Measurements from ENCODE around the gene CCDC81.
"Not testable (repeated sequence)": the region's sequence is repeated elsewhere in the genome, so short reads cannot be mapped to it uniquely, and the experiment has no call there.

Gene CCDC81

GRCh38 chr11:86390487-86390886 lies 15.8 kb downstream of the CCDC81 start:
- DNase-seq: no peak

- DNase-seq: no peak
Measured at GRCh38 chr11:86395061-86395551, 20.4 kb downstream of the CCDC81 start.

- DNase-seq: no peak
Measured at GRCh38 chr11:86396396-86396795, 21.7 kb downstream of the CCDC81 start.

- no peak for DNase-seq
Measured at GRCh38 chr11:86397351-86397750, 22.7 kb downstream of the CCDC81 start.

GRCh38 chr11:86398106-86398505 lies 23.4 kb downstream of the CCDC81 start:
- no peak for DNase-seq

- DNase-seq: no peak
Measured at GRCh38 chr11:86403458-86403857, 28.8 kb downstream of the CCDC81 start.

GRCh38 chr11:86408845-86409244 lies 34.2 kb downstream of the CCDC81 start:
- DNase-seq: no peak

- no peak for DNase-seq
Measured at GRCh38 chr11:86414032-86414431, 39.3 kb downstream of the CCDC81 start.

- DNase-seq: no peak
Measured at GRCh38 chr11:86415026-86415425, 40.3 kb downstream of the CCDC81 start.

- DNase-seq: no peak
Measured at GRCh38 chr11:86416494-86416893, 41.8 kb downstream of the CCDC81 start.

- DNase-seq: not testable (repeated sequence)
Measured at GRCh38 chr11:86416951-86417350, 42.3 kb downstream of the CCDC81 start.

- DNase-seq: no peak
Measured at GRCh38 chr11:86418106-86418505, 43.4 kb downstream of the CCDC81 start.

GRCh38 chr11:86418513-86418912 lies 43.8 kb downstream of the CCDC81 start:
- no peak for DNase-seq

GRCh38 chr11:86418917-86419316 lies 44.2 kb downstream of the CCDC81 start:
- DNase-seq: peak in 1 of 2 experiments; percentile 14

- DNase-seq: no peak
Measured at GRCh38 chr11:86421946-86422345, 47.3 kb downstream of the CCDC81 start.

- DNase-seq: no peak
Measured at GRCh38 chr11:86422371-86422770, 47.7 kb downstream of the CCDC81 start.

- DNase-seq: not testable (repeated sequence)
Measured at GRCh38 chr11:86423488-86423887, 48.8 kb downstream of the CCDC81 start.

- DNase-seq: no peak
Measured at GRCh38 chr11:86427441-86427840, 52.8 kb downstream of the CCDC81 start.

- no peak for DNase-seq
Measured at GRCh38 chr11:86431258-86431657, 56.6 kb downstream of the CCDC81 start.

GRCh38 chr11:86433361-86434095 lies 58.8 kb downstream of the CCDC81 start:
- DNase-seq: not testable (repeated sequence)

GRCh38 chr11:86435711-86436110 lies 61.0 kb downstream of the CCDC81 start:
- no peak for DNase-seq

- DNase-seq: no peak
Measured at GRCh38 chr11:86438685-86439084, 64.0 kb downstream of the CCDC81 start.

GRCh38 chr11:86440305-86440716 lies 65.6 kb downstream of the CCDC81 start:
- no peak for DNase-seq

GRCh38 chr11:86440843-86441242 lies 66.2 kb downstream of the CCDC81 start:
- DNase-seq: no peak

GRCh38 chr11:86442420-86442819 lies 67.7 kb downstream of the CCDC81 start:
- no peak for DNase-seq
